Right lobe of liver (tissue), 6 donors: ENCODE measurements around the gene ZFPL1. TPM values are rescaled to one million over a fixed set of nuclear protein-coding genes. Genes with fewer than 3 reads are reported as not detected.

ENCODE experiments used
- ATAC-seq, 4 donors: fragments of 200-7000 bp; cut with Tn5 transposase; one replicate each; pipeline ENCODE4 v1.9.1; 2020; ENCODE audit warnings: mild to moderate bottlenecking in 4 of 4, moderate library complexity in 4 of 4
- DNase-seq, 3 donors: peaks; one replicate each; pipeline ENCODE4 v3.0.0-alpha.2; 2020
- H3K27ac ChIP-seq, 3 donors: fragments of 200-600 bp; one replicate each; pipeline ENCODE4 v1.8.0; 2022
- H3K27me3 ChIP-seq, 2 donors: fragments of 200-600 bp; one replicate each; pipeline ENCODE4 v1.8.0; 2022
- H3K36me3 ChIP-seq, 4 donors: fragments of 200-600 bp; sonication (generic) in 1 of 4; one replicate each; pipeline versions ENCODE4 v1.5.1 to v1.8.0; 2017 to 2022; ENCODE audit warnings: control low read depth in 1 of 4
- H3K4me1 ChIP-seq, 4 donors: fragments of 200-600 bp; sonication (generic) in 1 of 4; one replicate each; pipeline versions ENCODE4 v1.5.1 to v1.8.0; 2017 to 2022; ENCODE audit warnings: control low read depth in 1 of 4
- H3K4me3 ChIP-seq, 3 donors: fragments of 200-600 bp; one replicate each; pipeline ENCODE4 v1.8.0; 2022
- H3K9me3 ChIP-seq, 4 donors: fragments of 200-600 bp; sonication (generic) in 1 of 4; one replicate each; pipeline versions ENCODE4 v1.5.1 to v1.8.0; 2017 to 2022; ENCODE audit warnings: control low read depth in 1 of 4
- POLR2A ChIP-seq: fragments of 450-650 bp; IDR thresholded peaks from one replicate; pipeline ENCODE4 v1.6.1; 2017; ENCODE audit warnings: antibody characterized with exemption, mild to moderate bottlenecking
- WGBS: methylation state at CpG from one replicate; pipeline ENCODE4 v1.1.6; 2018; ENCODE audit warnings: low coverage, low lambda C conversion rate; ENCODE audit not compliant: insufficient coverage; ENCODE audit errors: missing lambda C conversion rate; 5-methylcytosine and 5-hydroxymethylcytosine counted together
- intact Hi-C, 2 donors: fragments of 100-400 bp; cut with DNase I; formaldehyde crosslinking; loops; one replicate each; pipeline versions ENCODE4 v1.11.2 to v1.14.1; 2022
- long read RNA-seq: library from polyadenylated mRNA; unstranded; transcript quantifications from one replicate; pipeline ENCODE4 v2.0.0, GENCODE V29; 2019
- total RNA-seq, 6 experiments: library from RNA; depleted of rRNA in 2 of 6; stranded (reverse); fragments of >200 nt in 2 of 6; fragmentation: NEBNext Ultra II Directional in 3 of 6; extraction: Animal tissue kit (Norgen Biotek cat#: 25700) in 3 of 6; gene quantifications; one replicate each; pipeline versions ENCODE4 v1.1.0 to v1.2.4, GENCODE V29; 2016 to 2023
- TF ChIP-seq, protein P1 (sequence below), 4 donors: fragments of 200-600 bp in 3 of 4; fragments of 450-650 bp in 1 of 4; IDR thresholded peaks; one replicate each; pipeline versions ENCODE4 v1.5.1 to v1.8.0; 2016 to 2022; ENCODE audit warnings: antibody characterized with exemption in 4 of 4, mild to moderate bottlenecking in 2 of 4
- donor health status: DM: no; HTN: yes; CAD: no.
- donor health status: DM: no; HTN: no; CAD: no.
- donor health status: DM: no; HTN: no; CAD: no.
- donor health status: DM: no; HTN: yes; CAD: no.
- donor health status: DM: no; HTN: yes; CAD: no.

Gene ZFPL1
- total RNA-seq = 10 to 100 TPM; 15.4 to 22.4 (median 18.0) TPM
- long read RNA-seq, partial matches to known transcripts = 1 of 7 reads
- long read RNA-seq, other reads (novel, unspliced or antisense) = 1 of 7 reads

DNA sequence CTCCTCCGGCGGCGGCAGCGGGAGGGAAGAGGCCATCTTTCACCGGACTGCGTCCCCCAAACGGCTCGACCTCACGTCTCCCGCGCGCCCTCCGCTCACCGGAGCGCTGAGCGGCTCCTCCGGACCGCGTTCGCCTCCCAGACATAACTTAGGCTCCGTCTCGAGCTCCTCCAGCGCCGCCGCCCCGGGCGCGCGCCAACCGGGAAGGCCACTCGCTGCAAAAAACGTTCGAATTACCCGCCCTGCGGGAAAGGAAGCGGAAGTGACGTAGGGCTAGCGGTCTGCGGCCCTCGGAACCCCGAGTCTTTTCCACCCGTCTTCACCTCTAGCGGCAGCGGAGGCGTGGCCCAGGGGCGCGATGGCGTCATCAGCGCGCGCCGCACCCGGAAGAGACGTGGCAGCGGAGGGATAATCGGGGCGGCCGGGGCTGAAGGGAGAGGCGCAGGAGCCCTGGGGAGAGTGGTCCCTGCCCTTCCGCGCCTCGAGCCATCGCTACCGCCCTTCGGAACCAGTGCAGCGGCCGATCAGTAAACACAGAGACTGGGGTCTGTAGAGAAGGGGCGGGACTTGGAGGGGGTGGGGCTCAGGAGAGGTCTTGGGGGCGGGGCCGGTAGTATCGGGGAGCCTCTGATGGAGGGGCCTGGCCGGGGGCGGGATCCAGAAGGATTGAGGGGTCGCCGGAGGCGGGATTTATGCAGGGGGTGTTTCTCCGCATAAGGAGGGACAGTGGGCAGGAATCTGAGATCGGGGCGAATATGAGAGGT is at the start of gene ZFPL1, which contains the start of gene CDCA5:
Gene ZFPL1, plus strand, starts transcription at position 389 of the 764 bp plus-strand sequence. CDS start 477 bp downstream, outside the sequence.
Gene CDCA5, minus strand, starts transcription at position 207 of the 764 bp plus-strand sequence. Its CDS starts 62 bp downstream, at position 145.
- peaks cover 0 to 16% (median 4%) of the 10 kb centered on the region in 4 donors for H3K4me1 ChIP-seq
- DNase-seq (peak; percentile 92 to 96 (median 96)), ATAC-seq (peak; percentile 89 to 97 (median 96))
- peaks cover 0 to 23% (median 7%) of the 10 kb centered on the region in 4 donors for H3K36me3 ChIP-seq
- H3K27me3 ChIP-seq = no peaks in the 10 kb centered on the region
- WGBS = 2% methylated on average over 27 of the region's 79 CpGs
- no peak for TF ChIP-seq POLR2A
- TF ChIP-seq, protein P1, sequence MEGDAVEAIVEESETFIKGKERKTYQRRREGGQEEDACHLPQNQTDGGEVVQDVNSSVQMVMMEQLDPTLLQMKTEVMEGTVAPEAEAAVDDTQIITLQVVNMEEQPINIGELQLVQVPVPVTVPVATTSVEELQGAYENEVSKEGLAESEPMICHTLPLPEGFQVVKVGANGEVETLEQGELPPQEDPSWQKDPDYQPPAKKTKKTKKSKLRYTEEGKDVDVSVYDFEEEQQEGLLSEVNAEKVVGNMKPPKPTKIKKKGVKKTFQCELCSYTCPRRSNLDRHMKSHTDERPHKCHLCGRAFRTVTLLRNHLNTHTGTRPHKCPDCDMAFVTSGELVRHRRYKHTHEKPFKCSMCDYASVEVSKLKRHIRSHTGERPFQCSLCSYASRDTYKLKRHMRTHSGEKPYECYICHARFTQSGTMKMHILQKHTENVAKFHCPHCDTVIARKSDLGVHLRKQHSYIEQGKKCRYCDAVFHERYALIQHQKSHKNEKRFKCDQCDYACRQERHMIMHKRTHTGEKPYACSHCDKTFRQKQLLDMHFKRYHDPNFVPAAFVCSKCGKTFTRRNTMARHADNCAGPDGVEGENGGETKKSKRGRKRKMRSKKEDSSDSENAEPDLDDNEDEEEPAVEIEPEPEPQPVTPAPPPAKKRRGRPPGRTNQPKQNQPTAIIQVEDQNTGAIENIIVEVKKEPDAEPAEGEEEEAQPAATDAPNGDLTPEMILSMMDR (IDR thresholded peaks at IDR 0.05) = no peak
- H3K27ac ChIP-seq = peak within 1 kb of the TSS; percentile 59 to 91 (median 83)
- intact Hi-C loops = no loop called here
- no peaks in the 10 kb centered on the region for H3K9me3 ChIP-seq
- peak within 1 kb of the TSS; percentile 69 to 80 (median 73) for H3K4me3 ChIP-seq

DNA sequence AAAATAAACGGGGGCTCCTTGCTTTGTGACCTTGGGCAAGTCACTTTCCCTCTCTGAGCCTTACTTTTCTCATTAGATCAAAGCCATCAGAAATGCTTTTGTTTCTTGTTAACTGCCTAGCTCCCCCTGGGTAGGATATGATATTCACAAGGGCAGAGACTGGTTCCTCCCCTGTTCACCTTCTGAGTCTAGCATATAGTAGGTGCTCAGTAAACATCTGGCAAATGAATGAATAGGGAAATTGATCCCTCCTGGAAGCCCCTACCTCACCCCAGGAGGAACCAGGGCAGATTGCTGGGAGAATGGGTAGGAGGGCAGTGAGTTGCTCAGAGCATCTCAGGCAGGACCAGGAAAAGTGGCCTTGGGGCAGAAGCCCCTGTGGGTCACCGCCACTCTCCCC is 49.6 kb upstream of the ZFPL1 start:
- DNase-seq (no peak), ATAC-seq (no peak)
- Histone ChIP-seq H3K36me3 (peaks cover 0 to 15% (median 1%) of the 10 kb centered on the region in 4 donors), H3K4me3 (no peak overlapping the region), H3K9me3 (no peaks in the 10 kb centered on the region), H3K27ac (no peak overlapping the region), H3K27me3 (no peaks in the 10 kb centered on the region), H3K4me1 (no peaks in the 10 kb centered on the region)
- TF ChIP-seq, protein P1 (IDR thresholded peaks at IDR 0.05) = no peak
- no peak for TF ChIP-seq POLR2A
- intact Hi-C loops = loop anchor here in 1 of 2 donors (10.0 kb wide), 1 partner anchor 70 kb away; no protein-coding TSS in a partner anchor
- WGBS = 100% methylated on average over 2 of the region's 2 CpGs

DNA sequence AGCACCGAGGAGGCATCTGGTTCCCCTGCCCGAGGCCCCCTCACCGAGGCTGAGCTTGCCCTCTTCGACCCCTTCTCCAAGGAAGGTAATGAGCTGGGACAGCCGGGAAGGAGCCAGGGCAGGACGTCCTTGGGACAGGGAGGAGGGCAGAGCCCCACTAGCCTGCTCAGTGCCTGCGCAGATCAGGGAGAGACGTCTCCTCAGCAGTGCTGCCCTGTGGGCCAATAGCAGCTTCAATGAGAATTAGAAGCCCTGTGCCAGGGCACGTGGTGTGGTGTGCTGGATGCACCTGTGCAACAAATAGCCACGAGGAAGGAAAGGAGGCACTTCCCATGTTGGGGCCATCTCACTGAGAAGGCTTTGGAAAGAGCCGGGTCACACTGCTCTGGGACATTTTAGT is 48.4 kb upstream of the ZFPL1 start:
- DNase-seq (no peak), ATAC-seq (no peak)
- Histone ChIP-seq H3K27me3 (no peaks in the 10 kb centered on the region), H3K9me3 (no peaks in the 10 kb centered on the region), H3K36me3 (peaks cover 0 to 15% (median 1%) of the 10 kb centered on the region in 4 donors), H3K4me3 (no peak overlapping the region), H3K4me1 (peaks cover 0 to 5% (median 0%) of the 10 kb centered on the region in 4 donors), H3K27ac (no peak overlapping the region)
- 96% methylated on average over 4 of the region's 11 CpGs for WGBS
- intact Hi-C loops = loop anchor here in 1 of 2 donors (10.0 kb wide), 1 partner anchor 69 kb away; no protein-coding TSS in a partner anchor
- TF ChIP-seq, protein P1 (IDR thresholded peaks at IDR 0.05) = no peak
- no peak for TF ChIP-seq POLR2A

DNA sequence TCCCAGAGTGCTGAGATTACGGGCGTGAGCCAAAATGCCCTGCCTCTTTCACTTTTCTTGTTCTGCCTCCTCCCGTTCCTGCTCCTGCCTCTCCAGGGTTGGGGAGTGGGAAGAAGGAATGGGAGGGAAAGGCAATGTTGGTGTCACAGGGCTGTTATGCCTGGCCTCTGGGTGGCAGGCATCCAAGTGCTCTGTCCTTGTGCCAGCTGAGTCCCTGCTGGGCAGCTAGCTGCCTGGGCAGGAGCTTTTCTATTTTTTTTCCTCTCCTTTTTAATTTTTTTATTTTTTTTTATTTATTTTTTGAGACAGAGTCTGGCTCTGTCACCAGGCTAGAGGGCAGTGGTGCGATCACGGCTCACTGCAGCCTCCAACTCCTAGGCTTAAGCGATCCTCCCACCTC is 47.1 kb upstream of the ZFPL1 start:
- TF ChIP-seq, protein P1 (IDR thresholded peaks at IDR 0.05) = no peak
- no peak for TF ChIP-seq POLR2A
- peak in 1 of 4 donors; percentile 6 for ATAC-seq

More for the DNA sequence above, 47.1 kb upstream of the ZFPL1 start:
- 51% methylated on average over 6 of the region's 6 CpGs for WGBS
- H3K4me3 ChIP-seq = no peak overlapping the region
- intact Hi-C loops = loop anchor here in 1 of 2 donors (10.0 kb wide), 1 partner anchor 68 kb away; no protein-coding TSS in a partner anchor
- H3K9me3 ChIP-seq = no peaks in the 10 kb centered on the region
- H3K27ac ChIP-seq = no peak overlapping the region
- no peaks in the 10 kb centered on the region for H3K27me3 ChIP-seq
- peaks cover 0 to 8% (median 1%) of the 10 kb centered on the region in 4 donors for H3K4me1 ChIP-seq
- DNase-seq = peak; percentile 76 to 85 (median 82)
- H3K36me3 ChIP-seq = peaks cover 0 to 15% (median 1%) of the 10 kb centered on the region in 4 donors
